ENCODE data around the gene SBK3.

SBK3 gene

DNA sequence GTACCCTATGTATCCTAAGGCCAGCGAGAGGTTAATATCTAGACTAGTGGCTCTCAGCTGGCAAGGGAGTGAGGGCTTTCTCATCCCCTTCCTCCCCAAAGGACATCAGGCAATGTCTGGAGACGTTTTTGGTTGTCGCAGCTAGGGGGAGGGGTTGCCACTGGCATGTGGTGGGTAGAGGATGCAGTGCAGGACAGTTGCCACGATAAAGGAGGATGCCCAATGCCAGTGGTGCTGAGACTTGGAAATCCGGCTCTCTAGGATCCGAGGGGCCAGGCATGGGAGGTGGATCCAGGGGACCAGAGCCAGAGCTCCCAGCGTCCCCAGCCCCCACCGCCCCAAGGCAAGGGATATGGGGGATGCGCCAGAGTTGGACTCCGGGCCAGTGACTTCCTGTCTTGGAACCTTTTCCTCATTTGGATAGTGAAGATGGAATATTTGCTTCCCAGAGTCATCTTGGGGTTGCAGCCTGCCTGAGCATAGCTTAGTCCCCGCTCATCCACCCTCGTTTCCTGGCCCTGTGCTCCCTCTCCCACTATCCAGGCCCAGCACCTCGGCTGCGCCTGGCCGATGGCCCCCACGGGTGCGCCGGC lies 52.2 kb downstream of the SBK3 start:
- no peak overlapping the region for H3K27ac ChIP-seq
- DNase-seq (ENCODE audit: low read depth, low spot score): no peak

DNA sequence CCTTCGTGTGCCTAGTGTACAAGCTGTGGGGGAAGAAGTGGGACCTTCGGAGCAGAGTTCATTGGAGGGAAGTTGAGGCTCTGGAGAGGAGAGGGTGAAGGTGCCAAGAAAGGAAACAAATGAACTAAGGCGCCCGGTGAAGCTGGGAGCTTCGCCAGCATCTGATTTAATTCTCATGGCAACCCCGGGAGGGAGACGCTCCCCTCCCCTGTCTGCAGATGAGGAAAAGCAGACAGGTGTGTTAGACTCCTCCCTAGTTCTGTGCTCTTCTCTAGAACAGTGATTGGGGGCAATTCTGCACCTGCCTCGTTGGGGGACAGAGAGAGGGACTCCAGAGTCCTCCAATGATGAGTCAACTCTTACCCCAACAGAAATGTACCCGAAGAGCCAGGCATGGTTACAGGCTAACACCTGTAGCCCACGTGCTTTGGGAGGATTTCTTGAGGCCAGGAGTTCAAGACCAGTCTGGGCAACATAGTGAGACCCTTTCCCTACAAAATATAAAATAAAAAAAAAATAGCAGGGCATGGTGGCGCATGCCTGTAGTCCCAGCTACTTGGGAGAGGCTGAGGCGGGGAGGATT lies 52.9 kb downstream of the SBK3 start:
- H3K27ac ChIP-seq: no peak overlapping the region
- DNase-seq (ENCODE audit: low read depth, low spot score): no peak

DNA sequence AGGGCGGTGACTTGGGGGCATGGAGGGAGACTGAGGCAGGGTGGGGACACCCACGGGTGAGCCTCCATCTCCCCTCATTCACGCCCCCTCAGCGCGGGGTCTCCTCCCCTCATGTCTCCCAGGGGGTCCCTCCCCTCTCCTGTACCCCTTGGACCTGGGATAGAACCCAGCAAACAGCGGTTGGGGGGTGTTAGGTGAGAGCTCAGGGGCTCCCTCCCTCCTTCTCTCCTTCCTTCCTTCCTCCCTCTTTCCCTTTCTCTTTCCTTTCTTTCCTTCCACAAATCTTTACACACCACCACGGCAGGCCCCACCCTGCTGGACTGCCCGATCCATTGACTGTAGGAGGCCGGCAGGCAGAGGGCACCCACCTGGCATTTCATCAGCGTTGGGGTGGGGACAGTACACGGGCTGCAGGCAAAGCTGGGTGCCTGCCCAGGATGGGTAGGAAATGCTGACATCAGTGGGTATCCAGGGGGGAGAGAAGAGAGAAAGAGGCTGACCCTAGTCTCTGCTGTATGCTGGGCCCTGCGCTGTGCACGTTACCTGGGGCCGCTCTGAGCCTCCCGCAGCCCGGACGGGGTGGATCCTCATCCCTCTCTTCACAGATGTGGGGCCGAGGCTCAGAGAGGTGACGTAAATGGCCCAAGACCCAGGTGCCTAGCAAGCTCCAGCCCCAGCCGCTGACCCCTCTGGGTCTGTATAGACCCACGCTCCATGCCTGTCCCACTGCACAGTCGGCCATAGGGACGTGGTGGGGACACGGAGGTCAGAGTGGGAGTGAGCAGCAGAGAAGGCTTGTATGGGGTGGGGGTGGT lies 53.6 kb downstream of the SBK3 start:
- no peak overlapping the region for H3K27ac ChIP-seq
- no peak for DNase-seq (ENCODE audit: low read depth, low spot score)
